COR-L47 (cell line): Measurements from ENCODE around the gene TGM4.
"Not testable (repeated sequence)": the region's sequence is repeated elsewhere in the genome, so short reads cannot be mapped to it uniquely, and the experiment has no call there.

Experiments
- DNase-seq: peaks from one replicate; lab custom pipeline; 2025; lab: John Stamatoyannopoulos, UW

Gene TGM4

GRCh38 chr3:44915702-44916438 lies 41.5 kb downstream of the TGM4 start:
- no peak for DNase-seq

DNA sequence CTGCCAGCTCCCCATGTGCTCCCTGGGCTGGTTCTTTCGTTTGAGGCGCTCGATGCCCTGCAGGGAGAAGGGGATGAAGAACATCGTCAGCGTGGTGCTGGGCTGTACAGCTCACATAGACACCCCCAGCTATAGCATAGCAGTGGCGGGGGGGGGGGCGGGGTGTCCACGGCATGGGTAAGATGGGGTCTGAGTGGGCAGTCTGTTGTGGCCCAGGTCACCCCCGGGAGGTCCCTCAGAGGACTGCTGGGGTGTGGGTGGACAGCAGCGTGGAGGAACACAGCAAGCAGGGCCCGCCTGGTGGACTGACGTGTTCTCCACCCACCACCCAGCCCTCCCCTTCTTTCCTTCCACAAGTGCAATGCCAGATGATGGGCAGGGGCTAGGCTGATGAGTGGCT lies 43.7 kb downstream of the TGM4 start:
- DNase-seq: no peak

- DNase-seq: no peak
These were observed 44.2 kb downstream of the TGM4 start for GRCh38 chr3:44918581-44918980.

- no peak for DNase-seq
These were observed 45.7 kb downstream of the TGM4 start for GRCh38 chr3:44920081-44920480.

DNA sequence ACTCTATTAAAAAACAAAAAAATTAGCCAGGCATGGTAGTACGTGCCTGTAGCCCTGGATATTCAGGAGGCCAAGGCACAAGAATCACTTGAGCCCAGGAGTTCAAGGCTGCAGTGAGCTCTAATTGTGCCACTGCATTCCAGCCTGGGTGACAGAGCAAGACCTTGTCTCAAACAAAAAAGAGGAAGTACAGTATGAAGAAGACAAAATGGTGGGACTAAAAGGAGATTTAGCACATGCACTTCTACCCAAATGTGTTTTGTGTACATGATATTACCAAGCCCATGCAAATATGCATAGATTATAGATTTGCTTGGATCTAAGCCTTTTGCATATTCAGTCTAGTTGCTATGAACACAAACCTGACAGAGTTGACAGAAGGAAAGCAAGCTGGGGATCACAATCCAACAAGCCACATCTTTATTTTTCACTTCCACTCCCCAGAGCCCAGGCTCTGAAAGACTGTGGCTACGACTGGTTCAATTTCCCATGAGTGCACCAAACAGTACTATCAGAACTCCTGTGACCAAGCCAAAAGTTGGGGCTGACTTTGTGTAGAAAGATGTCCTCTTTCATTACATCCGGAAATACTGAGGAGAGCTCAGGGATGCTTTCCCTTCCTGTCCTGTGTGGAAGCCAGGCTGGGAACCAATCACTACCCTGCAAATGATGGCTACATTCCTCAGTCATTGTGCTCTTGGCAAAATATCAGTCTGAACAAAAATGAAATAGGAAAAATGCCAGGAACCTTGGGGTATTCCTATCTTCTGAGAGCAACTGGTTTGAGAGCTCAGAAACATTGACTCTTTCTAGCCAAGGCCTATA lies 49.4 kb downstream of the TGM4 start:
- DNase-seq: no peak

DNA sequence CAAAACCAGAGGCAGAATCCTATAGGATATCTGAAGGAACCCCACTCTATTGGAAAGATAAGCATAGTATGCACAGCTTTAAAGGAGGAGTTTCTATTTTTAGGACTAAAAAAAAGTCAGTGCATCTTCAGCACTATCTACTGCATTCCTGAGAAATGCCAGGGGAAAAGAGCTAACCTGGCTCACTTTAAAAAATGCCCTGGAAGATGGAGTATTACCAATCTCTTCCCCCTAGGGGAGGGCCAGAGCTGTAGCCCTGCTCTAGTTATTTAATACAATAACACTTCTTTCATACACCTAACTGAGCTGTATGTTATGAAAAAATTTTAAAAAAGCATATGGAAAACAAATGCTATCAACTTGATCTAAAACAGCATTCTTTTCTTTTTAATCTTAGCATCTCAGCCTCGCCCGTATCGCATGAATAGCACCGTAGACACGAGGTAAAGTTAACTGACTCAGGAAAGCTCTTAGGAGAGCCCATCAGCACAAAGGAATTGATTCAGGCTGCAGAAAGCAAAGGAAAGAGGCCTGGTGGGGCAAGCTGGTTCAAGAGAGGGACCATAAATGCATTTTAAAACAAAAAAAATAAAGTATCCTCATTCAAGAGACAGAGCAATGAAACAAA lies 50.2 kb downstream of the TGM4 start:
- DNase-seq: no peak

- DNase-seq: no peak
These were observed 51.8 kb downstream of the TGM4 start for GRCh38 chr3:44926172-44926571.

DNA sequence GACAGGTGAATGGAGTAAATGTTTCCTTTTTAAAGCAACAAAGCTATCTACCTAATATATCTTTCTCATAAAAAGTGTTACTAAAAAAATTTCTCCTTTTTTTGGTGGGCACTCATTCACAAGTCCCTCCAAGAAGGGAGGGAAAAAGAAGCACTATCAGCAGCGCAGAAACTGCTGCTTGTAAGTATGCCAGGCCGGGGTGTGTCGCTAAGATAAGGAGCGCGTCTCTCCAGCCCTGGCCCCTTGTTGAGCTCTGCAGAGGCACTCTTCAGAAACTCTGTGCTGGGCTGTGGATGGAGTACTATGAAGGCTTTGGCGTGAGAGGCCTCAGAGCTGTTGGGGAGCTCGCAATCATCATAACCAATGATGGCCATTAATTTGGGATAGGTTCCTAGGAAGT lies 52.5 kb downstream of the TGM4 start:
- DNase-seq: no peak

GRCh38 chr3:44927371-44927770 lies 53.0 kb downstream of the TGM4 start:
- no peak for DNase-seq

DNA sequence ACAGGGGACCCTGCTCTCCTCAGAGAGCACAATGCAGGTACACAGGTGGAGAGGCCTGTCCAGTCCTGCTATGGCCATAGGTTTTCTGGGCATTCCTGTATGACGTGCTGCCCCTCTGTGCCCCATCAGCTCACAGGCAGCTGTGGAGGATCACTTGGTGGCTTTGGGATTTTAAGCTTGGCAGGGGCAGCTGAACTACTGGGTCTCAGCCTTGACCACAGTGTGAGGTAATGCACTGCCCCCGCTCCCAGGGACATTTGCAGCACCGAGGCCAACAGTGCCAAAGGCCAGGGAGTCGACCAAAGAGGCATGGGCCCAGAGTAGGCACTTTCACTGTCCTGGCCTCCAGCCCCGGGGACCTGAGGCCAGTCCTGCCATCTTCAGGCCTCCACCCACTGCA lies 55.4 kb downstream of the TGM4 start:
- DNase-seq: no peak

DNA sequence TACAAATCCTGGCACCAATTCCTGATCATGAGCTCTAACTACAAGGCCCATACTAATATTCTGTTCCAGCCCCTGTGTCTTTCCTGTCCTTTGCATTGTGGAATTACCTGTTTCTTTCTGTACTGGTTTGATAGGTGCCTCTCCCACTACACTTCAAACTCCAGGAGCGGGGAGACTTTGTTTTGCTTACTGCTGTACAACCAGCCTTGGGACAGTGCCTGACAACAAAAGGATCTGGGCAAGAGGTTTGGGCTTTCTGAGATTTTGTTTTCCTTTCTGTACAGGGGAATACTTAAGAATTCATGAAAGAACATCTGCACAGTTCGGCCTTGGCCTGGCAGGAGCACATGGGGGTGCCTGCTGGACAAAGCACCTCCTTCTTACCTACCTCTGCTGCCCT lies 56.5 kb downstream of the TGM4 start:
- DNase-seq: no peak

- DNase-seq: no peak
These were observed 57.4 kb downstream of the TGM4 start for GRCh38 chr3:44931791-44932190.

DNA sequence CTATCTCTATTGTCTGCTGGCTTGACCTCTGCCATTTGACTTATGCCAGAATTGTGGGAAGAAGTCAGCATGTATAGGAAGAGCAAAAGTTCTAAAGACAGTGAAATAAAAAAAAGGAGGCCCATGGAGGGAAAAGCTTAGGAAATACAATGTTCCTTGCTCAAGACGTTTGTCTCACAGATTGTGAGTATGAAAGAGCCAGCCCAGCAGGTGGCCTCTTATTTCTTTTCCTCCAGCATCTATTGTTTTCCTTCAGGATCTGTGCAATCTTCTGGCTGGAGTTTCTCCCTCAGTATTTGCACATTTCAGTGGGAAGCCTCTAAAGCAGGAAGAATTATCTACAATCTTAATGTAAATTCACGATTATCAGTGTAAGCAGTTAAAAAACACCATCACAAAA lies 57.9 kb downstream of the TGM4 start:
- DNase-seq: no peak

GRCh38 chr3:44932986-44933944 lies 58.9 kb downstream of the TGM4 start:
- DNase-seq: no peak

DNA sequence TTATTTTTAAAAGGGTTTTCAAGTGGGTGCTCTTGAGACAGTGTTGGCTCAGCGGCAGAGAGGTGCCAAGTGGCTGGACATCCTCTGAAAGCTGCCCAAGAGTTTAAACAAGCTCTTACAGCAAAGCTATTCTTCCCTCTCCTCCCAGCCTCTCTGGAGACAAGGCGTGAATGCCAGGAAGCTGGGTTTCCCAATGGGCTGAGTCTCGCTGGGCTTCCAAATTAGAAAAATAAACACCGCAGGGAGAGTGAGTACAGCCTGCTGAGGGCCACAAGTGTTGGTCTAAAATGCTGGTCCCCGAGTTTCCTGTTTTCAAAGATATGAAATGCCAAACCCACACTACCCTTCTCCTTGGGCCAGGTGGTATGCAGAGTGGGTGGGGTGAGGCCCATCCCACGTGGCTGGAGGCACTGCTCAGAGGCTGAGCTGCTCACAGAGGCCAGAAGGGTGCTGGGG lies 65.2 kb downstream of the TGM4 start:
- DNase-seq: no peak

DNA sequence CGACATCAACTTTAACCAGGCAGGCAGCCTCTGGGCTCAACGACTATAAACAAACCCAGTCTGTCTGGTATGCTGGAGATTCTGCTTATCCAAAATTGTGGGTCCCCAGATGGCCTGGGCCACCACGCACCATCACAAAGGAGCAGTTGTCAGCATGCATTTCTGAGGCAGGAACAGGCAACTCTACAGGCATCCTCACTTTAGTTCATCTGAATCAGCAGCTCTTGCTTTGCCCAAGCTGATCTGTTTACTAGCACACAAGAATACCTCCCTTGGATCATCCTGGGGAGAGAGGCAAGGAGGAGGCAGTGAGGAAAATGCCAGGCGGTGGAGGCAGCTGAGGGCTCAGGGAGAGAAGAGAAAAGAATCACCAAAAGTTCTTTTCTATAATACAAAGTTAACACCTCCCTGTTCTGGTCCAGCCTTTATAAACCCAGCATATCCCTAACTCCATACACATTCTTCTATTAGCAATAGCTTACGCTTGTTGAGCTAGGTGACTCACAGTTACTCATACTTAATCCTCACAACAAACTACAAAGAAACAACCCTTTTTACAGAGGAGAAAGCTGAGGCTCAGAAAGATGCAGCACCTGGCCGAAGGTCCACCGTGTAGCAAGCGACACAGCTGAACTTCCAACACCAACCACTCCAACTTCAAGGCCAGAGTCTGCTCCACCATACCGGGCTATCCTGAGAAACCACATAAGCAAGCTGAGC lies 68.0 kb downstream of the TGM4 start:
- no peak for DNase-seq

DNA sequence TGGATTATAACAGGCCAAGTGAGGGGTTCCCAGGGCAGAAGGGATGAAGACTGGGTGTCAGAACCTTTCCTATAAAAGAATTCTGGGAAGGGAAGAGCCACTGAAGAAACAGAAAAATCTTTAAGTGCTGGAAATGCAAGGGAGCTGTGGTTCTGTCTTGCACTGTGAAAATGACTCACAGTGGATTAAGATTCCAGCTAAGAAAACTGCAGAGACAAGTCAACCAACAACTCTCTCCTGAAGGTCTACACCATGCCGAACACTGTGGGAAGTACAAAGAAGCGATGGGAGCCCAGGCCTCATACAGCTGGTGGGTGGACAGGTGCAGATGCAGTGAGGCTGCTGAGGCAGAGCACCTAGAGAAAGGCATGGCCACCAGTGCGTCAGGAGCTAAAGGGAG lies 73.8 kb downstream of the TGM4 start:
- no peak for DNase-seq

- not testable (repeated sequence) for DNase-seq
These were observed 75.4 kb downstream of the TGM4 start for GRCh38 chr3:44949770-44950169.

- DNase-seq: no peak
These were observed 75.9 kb downstream of the TGM4 start for GRCh38 chr3:44950275-44950734.

GRCh38 chr3:44952689-44953088 lies 78.3 kb downstream of the TGM4 start:
- DNase-seq: no peak

GRCh38 chr3:44954304-44954703 lies 79.9 kb downstream of the TGM4 start:
- no peak for DNase-seq
